Stimulated activated CD8-positive, alpha-beta memory T cell treated with anti-CD3 and anti-CD28 coated beads, Interleukin-4, amount 100 ng/mL, for 1 hour (primary cell): Measurements from ENCODE around the gene UFD1.
"Not testable (repeated sequence)": the region's sequence is repeated elsewhere in the genome, so short reads cannot be mapped to it uniquely, and the experiment has no call there.

ENCODE experiments used
- DNase-seq, 2 donors: peaks; one replicate each; pipeline ENCODE4 v3.0.0-alpha.2; 2020; ENCODE audit warnings: low read depth in 2 of 2, low spot score in 1 of 2

The UFD1 gene

DNA sequence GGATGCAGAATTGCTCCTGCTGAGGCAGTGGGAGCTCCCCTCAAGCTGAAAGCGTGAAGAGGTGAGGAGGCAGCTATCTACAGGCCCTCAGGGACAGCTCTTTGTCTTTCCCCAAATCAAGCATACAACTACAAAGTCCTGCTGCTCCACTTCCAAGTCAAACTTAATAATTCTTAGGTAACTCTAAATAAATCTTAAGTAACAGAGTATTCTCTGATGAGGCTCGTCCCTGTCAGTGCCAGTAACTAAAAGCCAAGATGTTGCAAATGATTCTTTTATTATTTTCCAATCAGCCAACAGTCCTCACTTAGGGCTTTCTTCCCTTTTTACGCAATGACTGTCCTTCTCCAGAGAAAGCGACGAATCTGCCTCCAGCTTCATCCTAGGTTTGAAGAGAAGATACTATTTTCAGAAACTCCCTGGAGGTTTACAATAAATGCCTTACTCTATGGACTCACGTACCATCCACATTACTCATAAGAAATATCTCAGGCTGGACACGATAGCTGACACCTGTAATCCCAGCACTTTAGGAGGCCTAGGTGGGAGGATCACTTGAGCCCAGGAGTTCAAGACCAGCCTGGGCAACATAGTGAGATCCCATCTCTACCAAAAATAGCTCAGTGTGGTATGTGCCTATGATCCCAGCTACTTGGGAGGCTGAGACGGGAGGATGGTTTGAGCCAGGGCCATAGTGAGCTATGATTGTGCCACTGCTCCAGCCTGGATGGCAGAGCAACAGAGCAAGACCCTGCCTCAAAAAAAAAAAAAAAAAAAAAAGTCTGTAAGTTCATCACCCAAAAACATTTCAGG, 28.4 kb downstream of the UFD1 start:
- DNase-seq = no peak

DNA sequence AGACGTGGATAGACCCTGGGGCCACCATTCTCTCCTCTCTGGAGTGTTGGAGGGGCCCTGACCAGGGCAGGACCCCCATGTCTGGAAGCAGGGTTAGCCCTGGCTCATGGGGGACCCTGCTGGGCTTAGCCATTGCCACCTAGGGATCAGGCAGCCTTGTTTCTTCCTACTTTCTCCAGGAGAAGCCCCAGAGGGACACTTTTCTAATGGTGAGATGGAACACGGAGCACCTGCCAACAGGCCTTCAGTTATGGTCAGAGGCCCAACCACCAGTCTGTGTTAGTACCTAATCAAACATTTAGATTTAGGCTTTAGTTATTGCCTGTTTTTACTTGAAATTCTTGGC, 29.6 kb downstream of the UFD1 start:
- no peak for DNase-seq

DNA sequence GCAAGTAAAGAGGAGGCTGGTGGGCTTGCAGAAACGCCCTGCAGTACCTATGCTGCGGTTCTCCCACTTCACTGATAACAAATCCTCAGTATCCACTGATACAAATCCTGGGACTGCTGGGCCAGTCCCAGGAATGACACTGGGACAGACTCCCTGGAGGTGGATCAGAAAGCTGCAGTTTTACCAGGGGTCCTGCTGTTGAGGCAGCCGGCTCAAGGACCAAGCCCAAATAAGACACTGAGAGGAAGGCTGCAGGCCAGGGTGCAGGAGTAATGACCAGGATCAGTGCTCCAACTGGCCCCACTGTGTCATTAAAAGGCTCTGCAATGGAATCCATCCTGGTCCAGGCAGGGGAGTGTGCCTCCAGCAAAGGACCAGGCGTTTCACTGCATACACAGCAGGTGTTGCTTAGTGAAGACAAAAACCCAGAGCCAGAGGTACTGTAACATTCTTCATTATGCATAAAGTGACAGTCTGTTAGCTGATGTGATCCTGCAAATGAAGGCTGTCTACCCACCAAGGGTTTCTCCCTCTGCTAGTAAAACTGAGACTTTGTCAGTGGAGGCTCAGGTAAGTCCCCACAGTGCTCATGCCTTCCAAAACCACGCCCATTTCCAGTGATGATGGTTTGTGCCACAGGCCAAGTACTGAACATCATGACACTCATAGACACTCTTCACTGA, 30.1 kb downstream of the UFD1 start:
- DNase-seq = no peak

DNA sequence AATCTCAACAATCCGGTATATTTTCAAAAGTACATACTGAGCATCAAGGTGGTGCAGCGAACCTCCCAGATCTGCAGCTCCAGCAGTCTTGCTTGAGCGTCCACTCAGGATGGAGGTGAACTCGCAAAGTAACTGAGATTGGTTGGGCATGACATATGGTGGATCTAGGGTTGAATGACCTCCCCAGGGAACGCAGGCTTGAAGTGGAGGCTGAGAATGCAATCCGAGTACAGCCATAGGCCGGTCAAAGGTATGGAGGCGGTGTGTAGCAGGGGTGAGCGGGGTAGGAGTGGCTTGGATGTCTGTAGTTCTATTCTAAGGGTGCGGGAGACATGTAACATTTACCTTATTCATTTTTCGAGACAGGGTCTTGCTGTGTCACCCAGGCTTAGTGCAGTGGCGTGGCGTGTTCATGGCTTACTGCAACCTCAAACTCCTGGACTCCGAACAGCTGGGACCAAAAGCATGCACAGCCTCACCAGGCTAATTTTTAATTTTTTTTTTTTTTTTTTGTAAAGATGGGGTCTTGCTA, 30.9 kb downstream of the UFD1 start:
- no peak for DNase-seq

DNA sequence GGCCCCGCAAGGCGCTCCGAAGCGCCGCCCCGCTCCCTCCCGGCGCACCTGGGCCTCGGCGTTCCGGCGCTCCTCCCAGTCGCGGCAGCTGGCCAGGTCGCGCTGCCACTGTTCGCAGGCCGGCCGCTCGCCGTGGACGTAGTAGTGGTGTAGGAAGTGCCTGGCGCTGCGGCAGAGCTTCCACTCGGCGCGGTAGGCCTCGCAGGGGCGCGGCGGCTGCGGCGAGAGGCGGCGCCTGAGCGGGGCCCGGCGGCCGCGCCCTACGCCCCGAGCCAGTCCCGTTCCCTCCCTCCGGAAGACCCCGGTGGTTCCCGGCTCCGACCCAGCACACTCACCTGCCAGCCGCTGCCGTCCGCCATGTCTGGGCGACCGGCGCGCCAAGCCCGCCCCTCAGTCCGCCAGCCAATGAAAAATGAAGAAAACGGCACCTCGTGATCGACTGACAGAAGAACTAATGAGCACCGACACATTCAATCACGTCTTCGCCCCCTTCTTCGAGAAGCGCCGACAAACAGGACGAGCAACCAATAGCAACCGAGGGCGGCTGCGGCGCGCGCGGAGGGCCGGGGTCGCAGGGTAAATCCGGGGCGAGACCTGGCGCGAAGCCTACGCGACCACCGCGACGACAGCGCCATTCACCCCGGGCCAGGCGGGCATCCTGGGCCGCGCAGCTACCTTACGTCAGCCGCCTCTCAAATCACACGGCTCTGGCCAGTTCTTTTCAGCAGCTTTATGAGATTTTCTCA, 31.5 kb downstream of the UFD1 start, which contains the start of gene C22orf39:
C22orf39 (minus strand) TSS at position 382 of the 746 bp plus-strand sequence; CDS start at position 359, 23 bp downstream.
- peak; percentile 60 to 74 for DNase-seq

DNA sequence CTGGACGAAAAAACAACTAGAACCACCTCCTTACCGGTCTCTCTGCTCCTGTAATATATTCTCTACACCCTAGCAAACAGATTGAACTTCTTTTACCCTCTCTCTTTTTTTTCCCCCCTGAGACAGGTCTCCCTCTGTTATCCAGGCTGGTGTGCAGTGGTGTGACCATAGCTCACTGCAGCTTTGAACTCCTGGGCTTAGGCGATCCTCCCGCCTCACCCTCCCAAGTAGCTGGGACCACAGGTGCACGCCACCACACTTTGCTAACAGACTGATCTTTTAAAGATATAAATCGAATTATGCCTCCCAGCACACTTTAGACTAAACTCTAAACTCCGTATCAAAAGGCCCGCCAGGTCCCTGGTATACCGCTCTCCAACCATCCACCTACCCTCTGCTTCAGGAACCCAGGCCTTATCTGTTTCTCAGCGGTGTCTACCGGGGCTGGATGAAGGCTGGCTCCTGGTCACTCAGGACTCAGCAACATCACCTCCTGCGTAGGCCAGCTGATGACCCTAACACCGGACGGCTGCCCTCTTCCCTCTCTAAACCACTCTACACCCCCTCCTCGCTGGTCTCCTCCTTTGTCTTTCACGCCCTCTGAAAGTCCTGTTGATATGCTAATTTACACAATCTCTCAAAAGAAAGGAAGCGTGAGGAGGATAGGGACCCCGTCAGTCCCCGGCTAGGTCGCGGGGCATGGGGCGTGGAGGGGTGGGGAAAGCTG, 32.2 kb downstream of the UFD1 start:
- DNase-seq = no peak

DNA sequence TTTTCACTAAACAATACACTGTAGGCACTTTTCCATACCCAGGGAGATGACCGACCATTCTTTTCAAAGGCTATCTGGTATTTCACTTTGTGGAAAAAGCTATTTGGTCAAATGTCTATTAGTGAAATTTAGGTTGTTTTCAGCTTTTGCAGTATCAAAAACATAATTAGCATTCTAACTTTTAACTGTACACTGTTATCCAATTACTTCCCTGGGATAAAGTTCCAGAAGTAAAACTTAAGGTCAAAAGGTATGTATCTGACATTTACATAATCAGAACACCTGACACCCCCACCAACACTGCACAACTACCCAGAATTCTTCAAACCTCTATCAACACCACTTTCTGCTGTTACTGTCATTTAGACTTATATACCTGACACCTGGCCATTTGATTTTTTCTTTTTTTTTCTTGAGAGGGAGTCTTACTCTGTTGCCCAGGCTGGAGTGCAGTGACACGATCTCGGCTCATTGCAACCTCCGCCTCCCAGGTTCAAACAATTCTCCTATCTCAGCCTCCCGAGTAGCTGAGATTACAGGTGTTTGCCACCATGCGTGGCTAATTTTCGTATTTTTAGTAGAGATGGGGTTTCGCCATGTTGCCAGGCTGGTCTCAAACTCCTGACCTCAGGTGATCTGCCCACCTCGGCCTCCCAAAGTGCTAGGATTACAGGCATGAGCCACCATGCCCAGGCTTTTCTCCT, 33.6 kb downstream of the UFD1 start:
- not testable (repeated sequence) for DNase-seq

DNA sequence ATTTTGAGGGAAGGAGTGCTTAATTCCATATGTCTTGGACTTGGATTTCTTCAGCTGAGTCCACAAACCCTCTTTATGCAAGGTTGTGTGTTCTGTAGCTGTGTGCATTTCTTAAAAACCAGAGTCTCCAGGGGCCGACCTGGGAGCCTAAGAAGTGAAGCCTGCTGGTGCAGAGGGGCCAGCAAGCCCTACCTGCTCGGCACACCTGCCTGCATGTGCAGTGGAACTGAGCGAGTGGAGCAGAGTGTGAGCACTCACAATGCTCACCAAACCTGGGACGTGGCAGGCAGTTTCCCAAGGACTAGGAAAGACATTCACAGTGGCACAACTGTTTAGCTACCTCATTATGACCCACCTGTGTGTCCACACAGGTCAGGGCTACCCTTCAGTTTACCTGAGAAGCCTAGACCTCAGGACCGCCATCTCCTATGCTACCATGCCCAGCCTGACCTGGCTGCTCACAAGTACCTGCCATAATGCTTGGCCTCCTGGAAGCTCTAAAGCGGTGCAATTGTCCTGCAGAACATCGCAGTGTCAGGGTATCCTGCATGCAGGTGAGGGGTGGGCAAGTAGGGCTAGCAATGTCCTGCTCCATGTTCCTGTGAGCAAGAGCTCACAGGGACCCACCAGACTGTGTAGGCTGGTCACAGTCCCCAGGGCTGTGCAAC, 35.3 kb downstream of the UFD1 start:
- no peak for DNase-seq

DNA sequence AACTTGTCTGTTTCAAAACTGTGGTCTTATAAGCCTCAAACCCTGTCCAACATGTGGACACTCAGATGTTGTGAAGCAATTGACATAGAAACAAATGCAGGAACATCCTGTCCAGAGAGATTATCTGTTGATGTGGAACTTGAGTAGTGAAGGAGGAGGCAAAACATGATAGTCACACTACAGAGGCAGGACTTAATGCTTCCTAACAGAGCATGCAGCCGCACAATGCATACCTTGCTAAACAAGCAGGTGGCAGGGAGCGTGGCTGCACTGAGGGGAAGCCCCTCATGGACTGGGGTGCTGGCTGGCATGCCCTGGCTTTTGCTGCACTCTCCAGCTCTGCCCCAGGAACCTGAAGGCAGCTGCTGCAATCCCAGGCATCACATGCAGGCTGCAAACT, 36.8 kb downstream of the UFD1 start:
- DNase-seq = no peak

DNA sequence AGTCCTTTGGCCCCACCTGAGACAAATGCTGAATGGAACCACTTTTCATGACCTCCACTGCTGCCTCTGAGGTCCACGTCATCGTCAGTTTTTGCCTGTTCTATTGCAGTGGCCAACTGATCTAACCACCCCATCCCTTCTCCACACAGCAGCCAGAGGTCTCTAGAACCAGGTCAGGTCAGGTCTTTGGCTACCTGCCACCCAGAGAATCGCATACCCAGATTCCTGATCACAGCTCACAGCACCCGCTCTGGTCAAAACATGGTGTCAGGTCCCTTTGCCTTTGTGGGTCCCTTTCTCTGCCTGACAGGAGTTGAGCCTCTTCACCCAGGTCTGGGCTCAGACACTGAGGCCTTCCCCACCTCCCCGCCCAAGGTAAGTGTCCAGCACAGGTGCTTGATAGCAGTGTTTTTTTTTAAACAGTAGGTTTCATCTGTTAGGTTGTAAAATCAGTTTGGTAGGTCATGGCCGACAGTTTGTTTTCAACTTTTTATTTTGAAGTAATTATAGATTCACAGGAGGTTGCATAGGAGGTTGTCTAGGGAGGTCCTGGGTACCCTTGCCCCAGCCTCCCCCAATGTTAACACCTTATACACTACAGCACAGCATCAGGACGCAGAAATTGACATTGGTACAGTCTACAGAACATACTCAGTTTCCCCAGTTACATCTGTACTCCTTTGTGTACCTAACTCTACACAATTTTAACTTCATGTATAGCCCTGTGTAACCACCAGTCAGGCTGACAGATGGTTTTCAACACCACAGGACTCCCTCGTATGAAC, 38.4 kb downstream of the UFD1 start:
- no peak for DNase-seq

DNA sequence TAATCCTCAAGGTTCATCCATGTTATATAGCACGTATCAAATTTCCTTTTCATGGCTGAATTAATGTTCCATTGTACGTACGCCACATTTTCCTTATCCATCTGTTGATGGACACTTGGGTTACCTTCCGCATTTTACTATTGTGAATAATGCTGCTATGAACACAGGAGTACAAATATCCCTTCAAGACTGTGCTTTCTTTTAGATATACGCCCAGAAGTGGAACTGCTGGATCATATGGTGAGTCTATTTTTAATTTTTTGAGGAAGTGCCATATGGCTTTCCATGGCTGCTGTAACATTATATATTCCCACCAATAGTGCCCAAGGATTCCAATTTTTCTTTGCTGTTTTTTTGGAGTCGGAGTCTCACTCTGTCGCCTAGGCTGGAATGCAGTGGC, 40.7 kb downstream of the UFD1 start:
- no peak for DNase-seq

DNA sequence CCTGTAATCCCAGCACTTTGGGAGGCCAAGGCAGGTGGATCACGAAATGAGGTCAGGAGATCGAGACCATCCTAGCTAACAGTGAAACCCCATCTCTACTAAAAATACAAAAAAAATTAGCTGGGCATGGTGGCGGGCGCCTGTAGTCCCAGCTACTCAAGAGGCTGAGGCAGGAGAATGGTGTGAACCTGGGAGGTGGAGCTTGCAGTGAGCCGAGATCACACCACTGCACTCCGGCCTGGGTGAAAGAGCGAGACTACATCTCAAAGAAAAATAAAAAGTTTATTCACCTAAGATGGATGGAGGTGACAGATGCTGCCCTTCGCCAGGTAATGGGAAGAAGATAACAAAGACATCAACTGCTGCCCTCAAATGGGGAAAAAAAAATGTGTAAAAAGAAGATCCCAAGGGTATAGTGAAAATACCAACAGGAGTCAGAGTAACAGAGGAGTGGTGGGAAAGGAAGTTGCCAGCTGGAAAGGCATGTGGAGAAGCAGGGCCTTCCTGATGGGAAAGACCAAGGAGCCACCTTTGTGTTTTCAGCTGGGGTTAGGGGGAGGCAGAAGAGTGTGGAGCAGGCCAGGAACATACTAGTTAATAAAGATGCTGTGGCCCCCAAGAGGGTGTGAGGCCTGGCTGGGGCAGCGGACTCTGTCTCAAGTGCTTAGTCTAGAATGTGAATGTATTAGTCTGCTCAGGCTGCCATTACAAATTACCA, 42.4 kb downstream of the UFD1 start:
- DNase-seq = not testable (repeated sequence)

DNA sequence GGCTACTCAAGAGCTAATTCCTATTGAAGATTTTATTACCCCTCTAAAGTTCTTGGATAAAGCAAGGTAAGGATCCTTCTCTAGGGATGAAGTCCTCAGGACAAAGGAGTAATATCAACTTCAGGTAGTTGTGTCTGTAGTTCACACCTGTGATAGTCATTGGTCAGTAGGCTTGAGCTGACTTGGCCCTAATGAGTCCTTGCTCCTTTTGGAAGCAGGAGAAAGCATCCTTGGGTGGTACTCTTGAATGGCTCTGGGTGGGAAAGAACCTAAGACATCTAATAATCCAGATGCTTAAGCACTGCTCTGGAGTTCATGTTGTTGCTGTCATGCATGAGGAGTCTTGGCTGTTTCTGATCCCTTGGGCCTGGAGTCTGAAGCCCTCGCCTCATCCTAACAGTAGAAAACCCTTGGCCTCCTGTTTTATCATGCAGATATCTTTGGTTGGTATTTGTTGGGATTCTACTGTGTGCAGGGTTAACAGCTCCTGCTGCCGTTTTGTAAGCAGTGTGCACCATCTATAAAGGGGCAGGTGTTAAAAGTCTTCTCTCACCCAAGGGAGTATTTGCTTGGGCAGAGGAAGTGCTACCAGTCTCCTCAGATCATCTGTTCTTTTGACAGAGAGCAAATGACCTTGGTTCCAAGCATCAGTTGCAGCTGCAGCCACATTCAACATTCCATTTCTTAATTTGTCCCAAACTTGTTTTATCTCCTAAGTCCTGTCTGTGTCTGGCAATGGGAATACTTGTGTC, 44.0 kb downstream of the UFD1 start:
- no peak for DNase-seq

DNA sequence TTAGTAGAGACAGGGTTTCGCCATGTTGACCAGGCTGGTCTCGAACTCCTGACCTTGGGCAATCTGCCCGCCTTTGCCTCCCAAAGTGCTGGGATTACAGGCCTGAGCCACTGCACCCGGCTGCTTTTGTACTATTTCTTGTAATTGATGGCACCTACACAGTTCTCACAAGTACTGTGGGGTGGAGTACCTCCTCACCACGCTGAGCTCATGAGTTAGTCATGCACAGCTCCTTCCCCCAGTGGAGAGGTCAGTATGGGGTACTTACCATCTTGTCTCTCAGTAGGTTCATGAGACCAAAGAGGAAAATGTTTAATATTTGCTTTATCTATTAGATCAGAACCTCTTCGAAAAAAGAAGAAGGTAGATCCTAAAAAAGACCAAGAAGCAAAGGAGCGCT, 44.6 kb downstream of the UFD1 start:
- no peak for DNase-seq

DNA sequence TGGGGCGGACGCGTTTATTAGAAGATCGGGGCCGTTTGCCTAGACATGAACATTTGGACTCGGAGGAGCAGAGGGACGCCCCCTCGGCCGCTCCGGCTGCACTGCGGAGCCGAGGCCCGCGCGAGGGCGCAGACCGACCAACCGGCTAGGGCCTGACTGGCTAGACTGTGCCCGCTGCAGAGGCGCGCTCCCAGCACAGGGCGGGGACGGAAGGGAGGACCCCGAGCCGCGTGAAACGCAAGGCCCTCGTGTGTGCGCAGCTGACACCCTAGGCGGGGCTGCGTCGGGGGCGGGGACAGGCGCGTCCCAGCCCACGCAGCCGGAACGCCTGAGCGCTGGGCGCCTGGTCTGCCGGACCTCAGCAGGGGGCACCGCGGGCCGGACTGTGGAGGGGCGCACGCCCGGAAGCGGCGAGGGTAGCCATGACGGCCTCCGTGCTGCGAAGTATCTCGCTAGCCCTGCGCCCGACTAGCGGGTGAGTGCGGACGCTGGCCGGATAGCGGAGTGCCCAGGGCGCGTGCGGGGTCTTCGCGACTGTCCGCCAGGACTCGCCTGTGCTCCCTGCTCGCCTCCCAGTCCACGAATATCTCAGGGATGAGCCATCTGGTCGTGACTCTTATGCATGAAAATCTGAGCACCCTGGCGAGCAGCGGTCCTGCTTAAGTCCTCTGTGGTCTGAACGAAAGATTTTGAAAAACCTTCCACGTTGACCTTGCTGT, 46.7 kb downstream of the UFD1 start, which contains the start of gene MRPL40:
MRPL40 (plus strand) TSS at position 413 of the 719 bp plus-strand sequence; CDS start at position 423, 10 bp downstream.
- peak; percentile 66 to 75 for DNase-seq

DNA sequence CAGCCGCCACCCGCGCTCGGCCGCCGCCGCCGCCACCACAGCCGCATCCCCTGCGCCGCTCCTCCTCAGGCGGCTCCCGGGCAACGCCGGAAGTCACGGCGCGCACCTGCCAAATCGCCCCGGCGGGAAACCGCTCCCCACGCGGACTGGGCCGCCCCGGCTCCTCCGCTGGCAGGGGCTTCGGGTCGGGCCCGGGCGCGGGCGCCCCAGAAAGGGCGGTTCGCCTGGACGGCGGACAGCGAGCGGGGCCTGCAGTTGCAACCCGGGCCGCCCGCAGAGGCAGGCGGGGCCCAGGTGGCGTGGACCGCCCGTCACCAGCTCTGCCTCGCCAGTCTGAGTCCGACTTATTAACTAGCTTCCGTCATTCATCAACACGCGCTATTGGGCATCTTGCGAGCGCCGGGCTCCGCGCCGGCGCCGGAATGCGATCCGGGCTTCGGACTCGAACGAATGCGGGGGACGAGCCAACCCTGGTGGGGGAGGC, 47.3 kb downstream of the UFD1 start, which contains the start of gene HIRA:
HIRA (minus strand) TSS at position 85 of the 484 bp plus-strand sequence. CDS start 257 bp downstream, outside the sequence.
- peak; percentile 69 for DNase-seq
